Keratinocyte (primary cell): ENCODE data around the gene SDK1. TPM values are rescaled to one million over a fixed set of nuclear protein-coding genes. Genes with fewer than 3 reads are reported as not detected.

Experiments used
- DNase-seq: peaks from one replicate; pipeline ENCODE4 v3.0.0-alpha.2; 2011; ENCODE audit warnings: low read depth, missing footprints, low spot score
- FAIRE-seq: peaks from 2 replicates; lab custom pipeline; 2011; peaks lifted over from hg19 to GRCh38; lab: Jason Lieb, UNC
- H2AFZ ChIP-seq: 2 replicates; pipeline ENCODE4 v1.6.0; 2012; ENCODE audit warnings: low read length, control low read depth, inconsistent platforms; ENCODE audit not compliant: control insufficient read depth
- H3K27ac ChIP-seq: 2 replicates; pipeline ENCODE4 v1.5.1; 2011; ENCODE audit warnings: low read length; ENCODE audit not compliant: control insufficient read depth, insufficient read depth
- H3K27me3 ChIP-seq: 3 replicates; pipeline ENCODE4 v1.6.0; 2011; ENCODE audit warnings: low read length; ENCODE audit not compliant: control insufficient read depth, insufficient read depth; ENCODE audit errors: extremely low read depth
- H3K36me3 ChIP-seq, 2 experiments: 2 replicates in 1 of 2; 3 replicates in 1 of 2; pipeline ENCODE4 v1.5.1; 2011; ENCODE audit warnings: low read length in 2 of 2, mild to moderate bottlenecking in 1 of 2; ENCODE audit not compliant: control insufficient read depth in 2 of 2, insufficient read depth in 2 of 2; ENCODE audit errors: extremely low read depth in 1 of 2
- H3K4me1 ChIP-seq: 3 replicates; pipeline ENCODE4 v1.5.1; 2011; ENCODE audit warnings: low read length; ENCODE audit not compliant: control insufficient read depth, insufficient read depth; ENCODE audit errors: extremely low read depth
- H3K4me2 ChIP-seq: 3 replicates; pipeline ENCODE4 v1.6.0; 2011; ENCODE audit warnings: low read depth, low read length; ENCODE audit not compliant: control insufficient read depth, insufficient read depth; ENCODE audit errors: extremely low read depth
- H3K4me3 ChIP-seq, 3 experiments: fragments of 200-600 bp in 1 of 3; sonication (generic) in 1 of 3; 2 replicates in 2 of 3; 3 replicates in 1 of 3; pipeline ENCODE4 v1.5.1; 2011 to 2016; ENCODE audit warnings: low read length in 3 of 3, mild to moderate bottlenecking in 3 of 3, control low read depth in 2 of 3, inconsistent platforms in 1 of 3, low read depth in 1 of 3, mixed read lengths in 1 of 3, mixed run types in 1 of 3, moderate library complexity in 1 of 3; ENCODE audit not compliant: control insufficient read depth in 2 of 3, insufficient read depth in 2 of 3; ENCODE audit errors: extremely low read depth in 1 of 3
- H3K79me2 ChIP-seq: 2 replicates; pipeline ENCODE4 v1.6.0; 2012; ENCODE audit warnings: low read length; ENCODE audit not compliant: control insufficient read depth, insufficient read depth
- H3K9ac ChIP-seq: 3 replicates; pipeline ENCODE4 v1.6.0; 2011; ENCODE audit warnings: low read length; ENCODE audit not compliant: control insufficient read depth, insufficient read depth; ENCODE audit errors: extremely low read depth
- H3K9me1 ChIP-seq: 3 replicates; pipeline ENCODE4 v1.6.0; 2011; ENCODE audit warnings: low read length; ENCODE audit not compliant: control insufficient read depth, insufficient read depth; ENCODE audit errors: extremely low read depth
- H3K9me3 ChIP-seq: 2 replicates; pipeline ENCODE4 v1.5.1; 2012; ENCODE audit warnings: low read depth, low read length; ENCODE audit not compliant: control insufficient read depth
- H4K20me1 ChIP-seq: 3 replicates; pipeline ENCODE4 v1.6.0; 2011; ENCODE audit warnings: low read length; ENCODE audit not compliant: control insufficient read depth, insufficient read depth; ENCODE audit errors: extremely low read depth
- EZH2 ChIP-seq: IDR thresholded peaks from one replicate; pipeline ENCODE4 v1.6.1; 2012; ENCODE audit warnings: inconsistent platforms, mild to moderate bottlenecking, low read length, moderate library complexity
- dilution Hi-C: fragments of 300-500 bp; cut with MboI; formaldehyde crosslinking; loops from one replicate; pipeline ENCODE4 v1.7.0; 2020; ENCODE audit warnings: low sequenced_read_pairs; ENCODE audit not compliant: extremely low pct_ligation_motif_present
- polyA plus RNA-seq, 5 experiments: library from polyadenylated mRNA; depleted of rRNA in 3 of 5; stranded (reverse) in 3 of 5; stranded (forward) in 1 of 5; unstranded in 1 of 5; fragments of >200 nt; gene quantifications; 1 replicate in 1 of 5; 2 replicates in 3 of 5; 3 replicates in 1 of 5; pipeline versions ENCODE4 v1.2.1 to v1.2.3, GENCODE V29; 2011 to 2012; ENCODE audit warnings: missing spikeins in 2 of 5, low read depth in 1 of 5, low replicate concordance in 1 of 5
- TF ChIP-seq, protein P1 (sequence below), 3 experiments: IDR thresholded peaks in 1 of 3; conservative IDR thresholded peaks in 1 of 3; optimal IDR thresholded peaks in 1 of 3; 2 replicates in 2 of 3; 3 replicates in 1 of 3; pipeline versions ENCODE3 to v1.5.1; 2011; ENCODE audit warnings: low read length in 3 of 3, mild to moderate bottlenecking in 3 of 3, moderate library complexity in 2 of 3, control low read depth in 1 of 3, inconsistent platforms in 1 of 3; ENCODE audit not compliant: insufficient read depth in 2 of 3; ENCODE audit errors: extremely low read depth in 1 of 3

The SDK1 gene
- polyA plus RNA-seq, 1 donor (not counting 4 experiments of a cell fraction or from before 2014, with no cell fraction given): 0.66 TPM

DNA sequence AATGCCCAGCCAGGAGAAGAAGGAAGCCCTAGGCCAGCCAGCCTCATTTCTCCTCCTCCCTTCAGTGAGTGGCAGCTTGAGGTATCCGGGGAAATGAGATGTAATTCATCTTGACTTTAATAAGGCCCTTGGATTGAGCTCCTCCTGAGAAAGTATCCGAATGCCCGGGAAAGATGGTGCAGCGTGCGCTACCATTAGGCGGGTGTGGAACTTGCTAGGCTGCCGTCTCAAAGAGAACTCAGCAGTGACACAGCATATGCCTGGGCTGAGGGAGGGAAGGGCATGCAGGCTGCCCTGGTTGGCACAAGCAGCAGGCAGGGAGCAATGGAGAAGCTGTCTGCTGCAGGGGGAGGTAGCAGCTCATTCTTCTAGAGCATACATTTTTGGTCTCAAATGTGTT, 721.2 kb downstream of the SDK1 start:
- no peak for FAIRE-seq
- Histone ChIP-seq H3K9me1 (no peaks in the 10 kb centered on the region), H3K4me1 (no peaks in the 10 kb centered on the region), H3K79me2 (no peaks in the 10 kb centered on the region), H2AFZ (no peak overlapping the region), H3K4me2 (no peak overlapping the region), H3K9me3 (peaks cover 6% of the 10 kb centered on the region), H3K27ac (no peak overlapping the region), H3K27me3 (no peaks in the 10 kb centered on the region), H4K20me1 (no peaks in the 10 kb centered on the region), H3K9ac (no peak overlapping the region), H3K36me3 (peaks cover 0 to 1% of the 10 kb centered on the region in 2 experiments), H3K4me3 (no peak overlapping the region)
- TF ChIP-seq, protein P1, sequence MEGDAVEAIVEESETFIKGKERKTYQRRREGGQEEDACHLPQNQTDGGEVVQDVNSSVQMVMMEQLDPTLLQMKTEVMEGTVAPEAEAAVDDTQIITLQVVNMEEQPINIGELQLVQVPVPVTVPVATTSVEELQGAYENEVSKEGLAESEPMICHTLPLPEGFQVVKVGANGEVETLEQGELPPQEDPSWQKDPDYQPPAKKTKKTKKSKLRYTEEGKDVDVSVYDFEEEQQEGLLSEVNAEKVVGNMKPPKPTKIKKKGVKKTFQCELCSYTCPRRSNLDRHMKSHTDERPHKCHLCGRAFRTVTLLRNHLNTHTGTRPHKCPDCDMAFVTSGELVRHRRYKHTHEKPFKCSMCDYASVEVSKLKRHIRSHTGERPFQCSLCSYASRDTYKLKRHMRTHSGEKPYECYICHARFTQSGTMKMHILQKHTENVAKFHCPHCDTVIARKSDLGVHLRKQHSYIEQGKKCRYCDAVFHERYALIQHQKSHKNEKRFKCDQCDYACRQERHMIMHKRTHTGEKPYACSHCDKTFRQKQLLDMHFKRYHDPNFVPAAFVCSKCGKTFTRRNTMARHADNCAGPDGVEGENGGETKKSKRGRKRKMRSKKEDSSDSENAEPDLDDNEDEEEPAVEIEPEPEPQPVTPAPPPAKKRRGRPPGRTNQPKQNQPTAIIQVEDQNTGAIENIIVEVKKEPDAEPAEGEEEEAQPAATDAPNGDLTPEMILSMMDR (optimal IDR thresholded peaks at IDR 0.05 in 1 of 3, IDR thresholded peaks at IDR 0.05 in 1 of 3, conservative IDR thresholded peaks at IDR 0.05 in 1 of 3; ENCODE audit: extremely low read depth in 1 of 3, insufficient read depth in 2 of 3, low read length in 3 of 3): no peak
- TF ChIP-seq EZH2: no peak
- dilution Hi-C loops: no loop called here
- DNase-seq: no peak

DNA sequence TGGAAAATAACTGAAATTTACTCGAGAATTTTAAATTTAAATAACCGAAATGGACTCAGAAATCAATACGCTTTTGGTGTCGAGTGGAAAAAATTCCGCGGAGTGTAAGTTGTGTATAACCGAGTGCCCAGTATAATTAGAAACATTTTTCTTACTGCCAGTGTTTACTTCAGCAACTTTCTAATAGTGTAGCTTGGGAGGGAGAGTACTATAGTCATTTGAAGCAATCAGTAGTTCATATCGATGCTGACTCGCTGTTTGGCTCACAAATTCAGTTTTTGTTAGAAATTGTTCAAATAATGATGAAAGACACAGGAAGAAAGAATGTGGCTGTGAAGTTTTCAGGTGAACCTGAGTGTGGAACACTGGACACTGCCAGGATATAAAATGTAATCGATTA, 722.5 kb downstream of the SDK1 start:
- DNase-seq: no peak
- no peaks in the 10 kb centered on the region for H4K20me1 ChIP-seq
- no peak overlapping the region for H3K4me3 ChIP-seq
- no peak overlapping the region for H3K27ac ChIP-seq
- dilution Hi-C loops: no loop called here
- H3K36me3 ChIP-seq: peaks cover 0 to 1% of the 10 kb centered on the region in 2 experiments
- no peaks in the 10 kb centered on the region for H3K4me1 ChIP-seq
- no peak overlapping the region for H3K4me2 ChIP-seq
- H3K27me3 ChIP-seq: no peaks in the 10 kb centered on the region
- no peak for FAIRE-seq
- no peak overlapping the region for H2AFZ ChIP-seq
- no peak overlapping the region for H3K9ac ChIP-seq
- TF ChIP-seq, protein P1 (optimal IDR thresholded peaks at IDR 0.05 in 1 of 3, IDR thresholded peaks at IDR 0.05 in 1 of 3, conservative IDR thresholded peaks at IDR 0.05 in 1 of 3; ENCODE audit: extremely low read depth in 1 of 3, insufficient read depth in 2 of 3, low read length in 3 of 3): no peak
- no peak for TF ChIP-seq EZH2
- peaks cover 6% of the 10 kb centered on the region for H3K9me3 ChIP-seq
- no peaks in the 10 kb centered on the region for H3K79me2 ChIP-seq
- no peaks in the 10 kb centered on the region for H3K9me1 ChIP-seq
